Stimulated activated CD4-positive, alpha-beta T cell treated with anti-CD3 and anti-CD28 coated beads, TNF-alpha, amount 100 ng/mL, for 1 hour (primary cell): Measurements from ENCODE around the gene TMEM129.
A peak's percentile ranks its signal among the peaks of the same experiment; 100 is the strongest.

Source experiments
- DNase-seq, 3 donors: peaks; one replicate each; pipeline ENCODE4 v3.0.0-alpha.2; 2020; ENCODE audit warnings: low read depth in 3 of 3, low spot score in 1 of 3

Gene TMEM129, protein sequence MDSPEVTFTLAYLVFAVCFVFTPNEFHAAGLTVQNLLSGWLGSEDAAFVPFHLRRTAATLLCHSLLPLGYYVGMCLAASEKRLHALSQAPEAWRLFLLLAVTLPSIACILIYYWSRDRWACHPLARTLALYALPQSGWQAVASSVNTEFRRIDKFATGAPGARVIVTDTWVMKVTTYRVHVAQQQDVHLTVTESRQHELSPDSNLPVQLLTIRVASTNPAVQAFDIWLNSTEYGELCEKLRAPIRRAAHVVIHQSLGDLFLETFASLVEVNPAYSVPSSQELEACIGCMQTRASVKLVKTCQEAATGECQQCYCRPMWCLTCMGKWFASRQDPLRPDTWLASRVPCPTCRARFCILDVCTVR

DNA sequence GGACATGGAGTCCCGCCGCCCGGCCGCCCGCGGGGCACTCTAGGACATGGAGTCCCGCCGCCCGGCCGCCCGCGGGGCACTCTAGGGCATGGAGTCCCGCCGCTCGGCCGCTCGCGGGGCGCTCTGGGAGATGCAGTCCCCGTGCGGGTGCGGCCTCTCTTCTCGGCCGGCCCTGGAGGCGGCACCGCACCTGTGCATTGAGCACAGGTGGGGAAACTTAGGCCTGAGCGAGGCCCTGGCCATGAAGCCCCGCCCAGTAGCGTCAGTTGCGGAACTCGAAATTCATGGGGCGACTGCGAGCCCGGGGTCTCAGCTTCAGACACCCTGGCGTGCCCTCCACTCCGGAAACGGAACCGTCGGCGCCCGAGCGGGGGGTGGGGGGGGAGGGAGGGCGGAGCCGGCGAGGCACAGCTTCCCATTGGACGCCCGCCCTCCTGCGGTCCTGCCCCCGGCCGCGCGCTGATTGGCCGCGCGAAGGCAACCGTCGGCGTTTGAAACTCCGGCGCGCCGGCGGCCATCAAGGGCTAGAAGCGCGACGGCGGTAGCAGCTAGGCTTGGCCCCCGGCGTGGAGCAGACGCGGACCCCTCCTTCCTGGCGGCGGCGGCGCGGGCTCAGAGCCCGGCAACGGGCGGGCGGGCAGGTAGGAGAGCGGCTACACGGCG is at the start of gene TMEM129, which contains the start of gene TACC3:
TSS of gene TMEM129 (minus strand) at position 321 of the 663 bp plus-strand sequence. CDS start 486 bp downstream, outside the sequence.
TSS of gene TACC3 (plus strand) at position 519 of the 663 bp plus-strand sequence. CDS start 1,901 bp downstream, outside the sequence.
- peak; percentile 86 to 91 (median 90) for DNase-seq

DNA sequence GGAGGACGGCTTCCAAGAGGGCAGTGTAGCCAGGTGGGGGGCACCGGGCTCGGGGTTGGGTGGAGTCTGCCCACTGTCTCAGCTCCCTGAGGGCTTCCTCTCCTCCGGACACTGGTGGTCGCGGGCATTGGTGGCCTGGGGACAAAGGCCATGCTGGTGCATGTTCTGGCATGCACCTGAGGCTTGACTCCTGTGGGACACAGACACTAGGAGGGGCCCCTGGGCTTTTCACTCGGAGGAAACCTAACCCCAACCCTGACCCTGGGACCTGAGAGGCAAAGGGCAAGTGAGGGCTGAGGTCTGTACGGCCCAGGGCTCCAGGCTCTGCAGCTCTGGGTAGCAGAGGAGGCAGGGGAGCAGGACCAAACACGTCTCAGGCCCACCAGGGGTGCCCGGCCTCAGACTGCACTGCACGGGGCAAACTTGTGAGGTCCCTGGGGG is 49.7 kb upstream of the TMEM129 start:
- DNase-seq, result no peak

DNA sequence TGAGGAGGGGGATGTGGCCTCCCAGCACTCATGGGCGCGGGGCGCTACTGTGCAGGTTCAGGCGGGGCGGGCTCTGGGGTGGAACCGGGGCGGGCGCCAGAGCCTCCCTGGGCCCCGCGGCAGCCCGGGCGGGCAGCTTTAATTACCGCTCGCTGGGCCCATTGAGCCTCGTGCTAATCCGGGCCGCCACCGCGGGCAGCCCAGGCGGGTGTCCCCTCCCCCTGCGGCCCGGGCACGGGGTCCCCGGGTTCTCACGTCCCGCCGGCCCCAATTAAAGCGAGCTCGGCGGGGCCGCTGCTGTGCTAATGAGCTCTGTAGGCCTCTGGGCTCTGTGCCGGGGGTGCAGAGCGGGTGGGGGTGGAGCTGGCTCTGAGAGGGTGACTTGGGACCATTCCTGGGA is 49.1 kb upstream of the TMEM129 start:
- DNase-seq, result no peak

DNA sequence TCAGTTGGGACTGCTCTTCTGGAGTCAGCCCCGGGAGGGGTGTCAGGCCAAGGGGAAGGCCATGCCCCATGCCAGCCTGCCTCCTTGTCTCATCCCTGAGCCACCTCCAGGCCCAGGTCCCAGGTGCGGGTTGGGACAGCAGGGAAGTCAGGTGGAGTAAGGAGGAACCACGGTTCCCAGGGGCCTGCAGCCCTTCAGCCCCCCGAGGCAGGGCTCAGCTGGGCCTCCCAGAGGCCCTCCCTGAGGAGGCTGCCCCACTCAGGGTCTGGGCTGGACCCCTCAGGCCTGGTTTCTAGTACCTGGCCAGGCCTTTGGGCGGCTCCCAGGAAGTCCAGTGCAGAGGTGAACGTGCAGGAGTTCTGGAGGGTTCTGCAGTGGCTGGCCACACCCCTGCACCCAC is 48.6 kb upstream of the TMEM129 start:
- DNase-seq, result no peak

DNA sequence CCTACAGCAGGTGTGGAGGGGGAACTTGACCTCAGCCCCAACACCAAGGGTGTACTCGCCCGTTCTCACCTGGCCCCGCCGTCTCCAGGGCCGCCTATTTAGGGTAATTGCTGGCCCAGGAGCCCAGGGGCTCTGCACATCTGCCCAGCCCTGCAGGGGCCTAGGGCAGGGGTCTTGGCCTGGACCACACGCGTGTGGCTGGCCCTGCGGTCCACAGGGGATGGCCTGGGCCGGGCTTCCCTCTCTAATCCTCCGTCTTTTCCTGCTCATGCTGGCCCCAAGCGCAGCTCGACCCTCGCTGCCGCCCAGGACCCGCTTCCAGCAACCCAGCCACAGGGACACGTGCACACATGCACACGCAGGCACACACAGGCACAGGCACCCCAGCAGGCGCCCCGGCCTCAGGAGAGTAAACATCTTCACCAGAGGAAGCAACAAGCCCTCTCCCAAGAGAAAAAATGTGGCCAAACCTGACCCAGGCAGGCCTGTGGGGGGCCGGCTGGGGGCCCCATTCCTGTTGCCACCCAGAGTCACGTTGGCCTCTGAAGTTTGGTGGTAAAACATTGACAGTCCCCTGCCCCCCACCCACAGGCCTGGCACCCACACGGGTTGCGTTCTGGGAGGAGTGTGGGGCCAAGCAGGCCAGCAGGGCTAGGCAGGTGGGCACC is 47.4 kb upstream of the TMEM129 start:
- DNase-seq, result no peak

DNA sequence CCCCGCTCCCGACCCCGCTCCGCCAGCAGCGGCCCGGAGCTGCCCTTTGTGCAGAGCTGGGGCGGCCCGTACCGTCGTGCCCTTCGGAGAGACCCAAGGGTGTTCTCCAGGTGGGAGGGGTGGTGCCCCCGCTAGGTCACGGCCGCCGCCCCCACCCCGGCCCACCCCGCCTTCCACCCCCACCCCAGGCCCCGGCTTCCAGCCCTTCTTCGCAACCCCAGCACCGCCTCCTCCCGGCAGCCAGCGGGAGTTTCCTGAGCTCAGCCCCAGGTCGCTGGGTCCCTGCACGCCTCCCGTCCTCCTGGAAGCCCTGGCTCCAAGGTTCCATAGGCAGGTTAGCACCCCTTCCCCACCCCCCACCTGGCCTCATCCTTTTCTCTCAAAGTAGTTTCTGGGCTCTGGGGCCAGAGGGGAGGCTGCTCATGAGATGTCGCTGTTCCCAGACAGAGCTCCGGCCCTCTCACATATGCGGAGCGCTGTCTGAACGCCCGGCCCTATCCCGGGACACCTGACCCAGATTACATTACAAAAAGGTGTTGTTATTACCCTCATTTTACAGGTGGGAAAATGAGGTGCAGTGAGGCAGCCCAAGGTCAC is 46.7 kb upstream of the TMEM129 start:
- no peak for DNase-seq

DNA sequence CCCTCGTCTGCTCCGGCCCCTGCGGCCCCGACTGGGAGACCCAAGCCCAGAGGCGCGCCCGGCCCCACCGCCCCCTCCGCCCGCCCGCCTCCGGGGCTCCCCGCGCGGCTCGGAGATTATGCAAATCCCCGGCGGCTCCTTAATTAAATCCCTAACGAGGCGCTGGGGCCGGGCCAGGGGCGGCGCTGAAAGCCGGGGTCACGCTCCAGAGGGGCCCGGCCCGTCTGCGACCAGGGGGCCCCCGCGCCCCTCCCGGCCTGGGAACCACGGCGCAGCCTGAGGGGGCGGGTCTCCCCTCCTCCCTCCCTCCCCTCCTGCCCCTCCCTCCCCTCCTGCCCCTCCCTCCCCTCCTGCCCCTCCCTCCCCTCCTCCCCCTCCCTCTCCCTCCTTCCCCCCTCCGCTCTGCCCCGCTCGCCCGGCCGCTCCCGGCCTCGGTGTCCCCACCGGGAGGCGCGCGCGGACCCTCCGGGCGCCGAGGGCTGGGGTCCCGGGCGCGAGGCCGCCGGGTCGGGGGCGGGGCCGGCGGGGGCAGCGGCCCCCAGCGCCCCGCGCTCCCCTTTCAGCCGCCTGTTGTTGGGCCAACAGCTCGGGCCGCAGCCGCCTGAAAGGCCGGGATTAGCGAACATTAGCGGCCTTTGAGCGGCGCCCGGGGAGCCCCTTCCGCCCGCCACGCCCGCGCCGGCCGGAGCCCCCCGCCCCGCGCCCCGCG is 46.1 kb upstream of the TMEM129 start:
- DNase-seq, result no peak

DNA sequence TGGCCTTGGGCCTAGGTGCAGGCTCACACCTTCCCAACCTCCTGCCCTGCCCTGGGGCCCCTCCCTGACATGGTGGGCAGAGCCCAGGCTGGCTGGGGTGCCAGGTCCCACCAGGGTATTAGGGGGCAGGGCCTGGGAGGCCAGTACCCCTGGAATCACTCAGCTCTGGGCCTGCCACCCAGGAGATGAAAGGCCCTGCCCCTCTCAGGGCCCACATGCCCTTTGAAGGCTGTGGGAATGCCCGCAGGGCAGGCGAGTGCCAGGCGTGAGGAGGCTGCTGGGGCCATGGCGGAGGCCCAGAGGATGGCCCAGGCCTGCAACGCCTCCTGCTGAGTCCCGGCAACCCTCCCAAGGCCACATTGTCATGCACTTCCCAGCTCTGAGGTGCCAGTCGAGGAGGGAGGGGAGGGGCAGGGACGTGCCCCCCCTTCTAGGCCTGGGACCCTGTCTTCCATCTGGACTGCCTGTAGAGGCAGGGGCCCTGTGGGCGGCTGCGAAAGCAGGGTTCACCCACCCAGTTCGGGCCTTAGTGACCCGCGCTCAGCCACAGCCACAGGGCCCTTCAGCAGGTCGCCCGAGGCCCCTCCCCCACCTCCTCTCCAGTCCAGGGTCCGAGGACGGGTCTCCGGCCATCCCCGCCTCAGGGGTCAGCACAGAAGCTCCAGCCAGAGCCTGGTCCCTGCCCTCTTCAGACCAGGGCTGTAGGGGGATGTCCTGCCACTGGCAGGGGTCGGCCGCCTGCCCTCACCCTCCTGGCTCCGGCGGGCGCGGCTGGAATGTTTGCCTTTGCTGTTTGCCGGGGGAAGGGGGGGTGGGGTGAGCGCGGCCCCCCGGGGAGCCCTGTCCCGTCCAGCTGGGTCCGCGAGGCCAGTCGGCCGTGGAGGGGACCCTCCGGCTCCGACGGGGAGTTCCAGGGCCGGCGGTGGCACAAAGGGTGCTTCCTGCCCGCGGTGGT is 45.3 kb upstream of the TMEM129 start:
- no peak for DNase-seq

DNA sequence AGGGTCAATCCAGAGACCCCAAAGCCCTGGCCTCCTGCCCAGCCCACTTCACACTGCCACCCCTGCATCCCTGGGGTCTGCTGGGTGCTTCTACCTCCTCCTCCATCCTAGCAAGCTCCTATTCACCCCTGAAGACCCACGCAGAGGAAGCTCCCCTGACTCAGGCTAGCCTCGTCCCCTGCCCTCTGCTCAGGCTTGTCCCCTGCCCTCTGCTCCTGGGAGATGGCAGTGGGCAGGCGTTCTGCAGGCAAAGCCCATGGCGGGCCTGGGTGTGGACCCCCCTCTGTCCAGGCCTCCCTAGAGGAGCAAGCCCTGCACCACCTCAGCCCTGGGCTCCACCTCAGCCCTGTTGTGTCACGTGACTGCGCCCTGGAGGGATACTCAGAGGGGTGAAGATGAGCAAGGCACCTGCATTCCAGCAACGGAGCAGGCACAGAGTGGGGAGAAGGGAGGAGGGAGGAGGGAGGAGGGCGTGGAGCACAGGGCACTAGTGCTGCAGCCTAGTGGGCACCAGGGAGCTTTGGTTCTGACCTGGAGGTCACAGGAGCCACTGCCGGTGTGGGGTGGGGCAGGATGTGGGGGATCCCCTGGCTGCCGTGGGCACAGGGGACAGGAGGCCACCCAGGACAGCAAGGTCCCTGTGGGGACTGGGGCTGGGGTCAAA is 44.4 kb upstream of the TMEM129 start:
- no peak for DNase-seq

DNA sequence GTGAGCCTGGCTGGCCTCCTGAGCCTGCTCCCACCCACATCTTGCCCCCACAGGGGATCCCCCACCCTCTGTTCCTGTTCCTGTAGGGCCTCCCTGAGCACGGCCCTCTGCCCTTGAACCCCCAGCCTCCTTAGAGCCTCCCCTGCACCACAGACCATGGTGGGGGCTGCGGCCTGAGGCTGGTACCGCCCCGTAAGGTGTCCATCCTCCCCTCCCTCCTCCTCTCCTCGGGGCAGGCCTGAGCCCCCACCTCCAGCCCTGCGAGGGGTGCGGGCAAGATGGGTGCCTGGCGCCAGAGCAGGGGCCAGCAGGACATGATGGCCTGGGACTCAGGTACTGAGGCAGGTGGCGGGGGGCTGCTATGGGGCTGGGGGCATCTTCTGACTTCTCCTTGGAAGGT is 43.5 kb upstream of the TMEM129 start:
- no peak for DNase-seq

DNA sequence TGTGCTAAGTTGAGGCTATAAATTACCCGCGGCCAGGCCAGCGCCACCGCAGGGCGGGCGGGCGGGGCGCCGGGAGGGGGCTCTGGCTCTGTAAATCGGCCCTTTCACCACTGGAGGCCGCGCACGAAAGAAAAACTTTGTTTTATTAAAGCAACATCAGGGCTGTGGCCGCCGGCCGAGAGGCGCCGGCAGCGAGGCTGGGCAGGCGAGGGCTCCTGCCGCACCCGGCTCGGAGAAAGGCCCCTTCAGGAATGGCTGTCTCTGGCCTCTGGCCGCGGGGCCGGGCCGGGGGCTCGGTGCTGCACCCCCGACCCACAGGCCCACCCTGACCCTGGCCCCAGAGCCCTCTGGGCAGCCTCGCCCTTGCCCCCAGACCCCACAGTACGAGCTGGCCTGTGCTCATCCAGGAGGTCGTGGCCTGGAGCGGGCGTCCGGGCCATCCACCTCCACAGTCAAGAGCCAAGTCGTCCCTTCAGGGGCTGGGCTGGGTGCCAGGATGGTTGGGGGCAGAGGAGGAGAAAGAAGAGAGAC is 42.5 kb upstream of the TMEM129 start:
- no peak for DNase-seq

DNA sequence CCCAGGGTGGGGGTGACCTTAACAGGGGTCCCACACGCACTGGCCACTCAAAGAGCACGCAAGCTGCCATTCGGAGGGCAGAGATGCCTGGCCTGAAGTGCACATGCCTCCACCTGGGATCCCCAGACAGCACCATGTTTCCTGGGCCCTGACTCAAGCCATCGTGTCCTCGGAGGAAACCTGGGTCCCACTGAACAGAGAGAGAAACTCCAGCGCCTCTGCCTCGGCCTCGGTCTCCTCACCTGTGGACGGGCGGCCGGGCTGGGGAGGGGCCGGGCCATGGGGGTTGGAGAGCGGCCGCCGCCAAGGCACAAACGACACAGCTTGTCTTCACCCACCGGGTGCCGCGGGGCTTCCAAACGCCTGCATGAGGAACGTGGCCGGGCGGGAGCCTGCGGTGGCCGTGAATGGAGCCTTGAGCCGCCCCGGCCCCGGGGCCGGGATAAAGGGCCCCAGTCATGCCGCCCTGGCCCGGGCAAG is 42.0 kb upstream of the TMEM129 start:
- DNase-seq, result no peak

DNA sequence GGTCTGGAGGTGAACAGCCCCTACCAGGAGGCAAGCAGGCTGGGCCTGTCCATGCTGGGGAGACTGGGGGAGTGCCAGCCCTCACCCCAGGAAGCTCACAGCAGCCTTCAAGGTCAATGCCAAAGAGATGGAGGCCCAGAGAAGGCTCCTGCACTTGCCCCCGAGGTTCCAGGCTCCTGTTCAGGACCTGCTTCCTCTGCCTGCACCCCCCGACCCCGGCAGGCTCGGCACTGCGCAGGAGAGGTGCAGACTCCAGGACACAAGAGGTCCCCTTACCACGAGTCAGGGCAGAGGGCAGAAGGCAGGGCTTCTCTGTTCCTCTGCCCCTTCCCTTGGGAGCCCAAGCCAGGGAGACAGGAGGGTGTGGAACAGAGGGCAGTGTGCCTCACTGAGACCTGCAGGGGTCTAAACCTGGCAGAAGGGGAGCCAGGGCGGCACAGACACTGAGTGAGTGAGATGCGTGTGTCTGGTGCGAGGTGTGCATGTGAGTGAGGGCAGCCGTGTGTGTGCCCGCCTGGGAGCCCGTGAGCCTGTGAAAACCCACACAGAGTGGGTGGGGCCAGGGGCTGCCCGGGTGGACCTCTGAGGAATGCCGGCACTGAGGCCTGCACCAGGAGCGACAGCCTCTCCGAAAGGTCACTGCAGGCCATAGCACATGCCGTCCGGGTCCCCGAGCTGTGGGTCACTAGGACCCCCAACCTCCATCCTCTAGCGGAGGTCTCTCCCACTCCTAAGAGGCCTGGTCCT is 41.3 kb upstream of the TMEM129 start:
- no peak for DNase-seq

DNA sequence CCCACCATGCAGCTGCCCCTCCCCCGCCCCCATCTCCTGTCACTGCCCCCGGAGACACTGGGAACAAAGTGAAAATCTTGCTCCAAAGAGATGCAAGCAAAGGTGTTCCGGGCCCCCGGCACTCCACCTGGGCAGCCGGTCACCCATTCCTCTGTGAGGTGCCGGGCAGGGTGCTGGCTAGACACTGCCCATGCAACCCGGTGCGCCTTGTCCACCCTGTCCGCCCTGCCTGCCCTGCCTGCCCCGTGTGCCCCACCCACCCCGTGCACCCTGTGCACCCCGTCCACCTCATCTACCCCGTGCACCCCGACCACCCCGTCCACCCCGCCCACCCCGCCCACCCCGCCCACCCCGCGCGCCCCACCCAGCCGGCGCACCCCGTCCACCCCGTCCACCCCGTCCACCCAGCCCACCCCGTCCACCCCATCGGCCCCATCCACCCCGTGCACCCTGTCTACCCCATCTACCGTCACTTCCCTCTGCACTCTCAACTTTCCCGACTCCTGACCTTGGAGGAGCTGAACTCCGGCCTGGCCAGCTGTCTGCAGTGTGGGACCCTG is 40.1 kb upstream of the TMEM129 start:
- DNase-seq, result no peak

DNA sequence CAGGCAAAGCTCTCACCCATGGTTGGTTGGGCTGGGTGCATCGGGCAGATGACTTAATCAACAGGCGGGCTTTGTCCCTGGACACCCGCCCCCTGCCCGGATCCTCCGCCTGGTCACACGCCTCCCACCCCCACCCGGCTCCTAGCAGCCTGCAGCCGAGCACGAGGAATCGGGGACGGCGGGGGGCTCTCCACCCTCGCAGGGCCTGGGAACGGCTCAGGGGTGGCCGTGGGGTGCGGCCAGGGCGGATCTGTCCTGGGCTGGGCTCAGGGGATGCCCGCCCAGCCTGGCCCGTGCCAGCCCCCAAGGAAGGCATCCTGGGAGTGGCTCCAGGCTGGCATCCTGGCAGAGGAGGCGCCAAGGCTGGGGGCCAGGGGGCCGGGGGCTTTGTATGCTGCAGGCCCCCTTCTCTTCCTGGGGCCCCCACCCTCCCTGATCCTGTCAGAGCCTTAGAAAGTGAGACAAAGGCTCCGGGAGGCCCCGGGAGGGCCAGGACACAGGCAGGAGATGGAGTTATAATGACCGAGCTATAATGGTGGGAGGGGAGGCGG is 39.5 kb upstream of the TMEM129 start:
- DNase-seq, result no peak

DNA sequence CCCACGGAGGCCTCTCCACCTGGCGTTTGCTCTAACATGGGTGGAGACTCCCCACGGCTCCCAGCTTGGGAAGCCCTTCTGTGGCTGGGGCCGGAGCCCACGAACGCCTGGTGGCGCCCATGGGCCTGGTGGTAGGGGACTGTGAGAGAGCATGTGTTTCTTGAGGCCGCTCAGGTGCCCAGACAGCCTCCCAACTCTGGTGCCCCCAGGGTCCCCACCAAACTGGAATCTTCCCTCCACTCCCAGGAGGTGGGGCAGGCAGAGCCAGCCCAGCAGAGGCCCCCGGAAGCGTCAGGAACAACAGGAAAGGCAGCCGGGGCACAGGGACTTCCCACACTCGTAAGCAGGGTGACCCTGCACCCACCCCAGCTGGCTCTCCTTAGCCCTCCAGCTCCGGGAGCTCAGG is 38.7 kb upstream of the TMEM129 start:
- DNase-seq, result no peak

DNA sequence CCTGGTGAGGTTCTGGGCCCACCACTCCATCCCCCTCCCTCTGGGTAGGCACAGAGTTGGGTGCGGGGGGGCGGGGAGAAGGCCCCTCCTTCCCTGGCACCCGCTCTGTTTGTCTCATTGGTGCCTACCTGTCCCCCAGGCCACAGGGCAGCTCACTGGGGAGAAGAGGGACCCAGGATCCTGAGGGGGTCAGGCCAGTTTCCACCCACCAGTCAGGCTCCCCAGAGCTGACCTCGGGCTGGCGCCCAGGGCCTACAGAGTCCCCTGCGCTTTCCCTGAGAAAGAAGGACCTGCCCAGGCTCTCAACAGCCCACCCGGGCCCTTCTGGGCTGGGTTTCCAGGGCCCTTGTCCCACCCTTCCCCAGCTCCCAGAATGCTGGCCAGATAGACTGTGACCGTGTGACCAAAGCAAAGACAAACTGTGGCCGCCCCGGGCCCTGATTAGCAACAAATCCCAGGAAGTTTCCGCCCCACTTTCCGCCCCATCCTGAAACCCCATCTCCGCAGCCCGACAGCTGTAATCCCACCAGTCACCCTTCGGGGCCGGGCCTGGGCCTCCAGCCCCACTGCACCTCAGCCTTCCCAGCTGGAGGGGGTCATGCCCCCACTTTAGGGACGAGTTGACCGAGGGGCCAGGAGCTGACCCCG is 38.2 kb upstream of the TMEM129 start:
- no peak for DNase-seq
